Activated gamma-delta T cell (primary cell): ENCODE data around the gene SFXN2.
"Not testable (repeated sequence)": the region's sequence is repeated elsewhere in the genome, so short reads cannot be mapped to it uniquely, and the experiment has no call there.

Source experiments
- DNase-seq: peaks from one replicate; lab custom pipeline; 2025; lab: John Stamatoyannopoulos, UW
- total RNA-seq, 2 donors: gene quantifications; one replicate each; lab custom pipeline; 2026; lab: John Stamatoyannopoulos, UW

The SFXN2 gene
- 27.0 to 48.8 reads per million in 2 donors for total RNA-seq

GRCh38 chr10:102714621-102715455 is at the start of gene SFXN2:
SFXN2 (plus strand) TSS chr10:102714636; CDS start chr10:102726637, 12,001 bp downstream.
- DNase-seq = no peak

- no peak for DNase-seq
Observed at GRCh38 chr10:102665904-102666509, 48.4 kb upstream of the SFXN2 start.

GRCh38 chr10:102667411-102667810 is 47.0 kb upstream of the SFXN2 start:
- DNase-seq = not testable (repeated sequence)

- DNase-seq = no peak
Observed at GRCh38 chr10:102668326-102669107, 45.9 kb upstream of the SFXN2 start.

GRCh38 chr10:102669206-102670064 is 45.0 kb upstream of the SFXN2 start:
- DNase-seq = no peak

- DNase-seq = no peak
Observed at GRCh38 chr10:102670065-102670670, 44.3 kb upstream of the SFXN2 start.

GRCh38 chr10:102670871-102671434 is 43.5 kb upstream of the SFXN2 start:
- DNase-seq = no peak

GRCh38 chr10:102673236-102673818 is 41.1 kb upstream of the SFXN2 start:
- DNase-seq = no peak

GRCh38 chr10:102673819-102674511 is 40.5 kb upstream of the SFXN2 start:
- DNase-seq = no peak

- no peak for DNase-seq
Observed at GRCh38 chr10:102674566-102674965, 39.9 kb upstream of the SFXN2 start.

GRCh38 chr10:102675011-102675665 is 39.3 kb upstream of the SFXN2 start:
- DNase-seq = no peak

GRCh38 chr10:102675666-102676533 is 38.5 kb upstream of the SFXN2 start:
- no peak for DNase-seq

- no peak for DNase-seq
Observed at GRCh38 chr10:102676534-102677315, 37.7 kb upstream of the SFXN2 start.

- no peak for DNase-seq
Observed at GRCh38 chr10:102677331-102678067, 36.9 kb upstream of the SFXN2 start.

GRCh38 chr10:102678068-102678400 is 36.4 kb upstream of the SFXN2 start:
- no peak for DNase-seq

- DNase-seq = no peak
Observed at GRCh38 chr10:102678842-102679289, 35.6 kb upstream of the SFXN2 start.

GRCh38 chr10:102679596-102679995 is 34.8 kb upstream of the SFXN2 start:
- no peak for DNase-seq
